GM12878 (cell line): ENCODE data around the gene PKD1. TPM values are rescaled to one million over a fixed set of nuclear protein-coding genes. Genes with fewer than 3 reads are reported as not detected.
A peak's percentile ranks its signal among the peaks of the same experiment; 100 is the strongest.

Source experiments
- BMI1 ChIP-seq: fragments of 450-650 bp; IDR thresholded peaks from 2 replicates; pipeline ENCODE4 v1.6.1; 2016; ENCODE audit warnings: mild to moderate bottlenecking, moderate library complexity, borderline replicate concordance
- CBFB ChIP-seq: IDR thresholded peaks from 2 replicates; pipeline ENCODE4 v1.6.1; 2016; ENCODE audit warnings: antibody characterized with exemption, low read depth
- CEBPZ ChIP-seq: fragments of 150-350 bp; IDR thresholded peaks from 2 replicates; pipeline ENCODE4 v1.6.1; 2016; ENCODE audit warnings: low read depth, low read length
- CTCF ChIP-seq, 3 experiments: IDR thresholded peaks in 2 of 3; conservative IDR thresholded peaks in 1 of 3; 2 replicates each; pipeline ENCODE4 v1.5.1; 2011; ENCODE audit warnings: low read depth in 3 of 3, low read length in 3 of 3, mild to moderate bottlenecking in 3 of 3, control low read depth in 2 of 3, moderate library complexity in 2 of 3, inconsistent platforms in 1 of 3, mixed read lengths in 1 of 3; ENCODE audit not compliant: control insufficient read depth in 2 of 3, insufficient read depth in 1 of 3; ENCODE audit errors: extremely low read depth in 1 of 3
- FOXM1 ChIP-seq: IDR thresholded peaks from 2 replicates; pipeline ENCODE4 v1.6.1; 2012; ENCODE audit warnings: low read depth, mild to moderate bottlenecking, inconsistent platforms, low read length, moderate library complexity
- HCFC1 ChIP-seq: fragments of 150-350 bp; IDR thresholded peaks from 2 replicates; pipeline ENCODE4 v1.6.1; 2014; ENCODE audit warnings: low read length
- IKZF1 ChIP-seq: fragments of 450-650 bp; conservative IDR thresholded peaks from 2 replicates; pipeline ENCODE4 v1.6.1; 2017; ENCODE audit warnings: antibody characterized with exemption, mild to moderate bottlenecking
- MTA2 ChIP-seq: fragments of 450-650 bp; IDR thresholded peaks from 2 replicates; pipeline ENCODE4 v1.6.1; 2016; ENCODE audit warnings: low read depth, mild to moderate bottlenecking, moderate library complexity
- PAX5 ChIP-seq: IDR thresholded peaks from 2 replicates; pipeline ENCODE4 v1.6.1; 2011; ENCODE audit warnings: low read depth, low read length, borderline replicate concordance
- PAX8 ChIP-seq: fragments of 450-650 bp; IDR thresholded peaks from 2 replicates; pipeline ENCODE4 v1.6.1; 2017; ENCODE audit warnings: mild to moderate bottlenecking, moderate library complexity
- POLR2AphosphoS5 ChIP-seq: IDR thresholded peaks from 2 replicates; pipeline ENCODE4 v1.6.1; 2011; ENCODE audit warnings: mild to moderate bottlenecking, low read length, inconsistent platforms
- RAD21 ChIP-seq: IDR thresholded peaks from 2 replicates; pipeline ENCODE4 v1.6.1; 2011; ENCODE audit warnings: mild to moderate bottlenecking, low read depth, low read length, moderate library complexity; ENCODE audit not compliant: insufficient read depth
- SIN3A ChIP-seq: IDR thresholded peaks from 2 replicates; pipeline ENCODE4 v1.6.1; 2012; ENCODE audit warnings: low read depth, low read length, improper control_type of control experiment
- SIX5 ChIP-seq: IDR thresholded peaks from 2 replicates; pipeline ENCODE4 v1.6.1; 2011; ENCODE audit warnings: mild to moderate bottlenecking, low read depth, low read length, moderate library complexity; ENCODE audit not compliant: severe bottlenecking
- SPI1 ChIP-seq: IDR thresholded peaks from 2 replicates; pipeline ENCODE4 v1.6.1; 2011; ENCODE audit warnings: low read depth, mild to moderate bottlenecking, low read length, moderate library complexity, borderline replicate concordance; ENCODE audit not compliant: insufficient read depth
- SUZ12 ChIP-seq: fragments of 200-600 bp; sonication (generic); IDR thresholded peaks from one replicate; pipeline ENCODE4 v1.6.1; 2018; ENCODE audit warnings: antibody characterized with exemption, mild to moderate bottlenecking; ENCODE audit not compliant: unreplicated experiment
- USF1 ChIP-seq: IDR thresholded peaks from 2 replicates; pipeline ENCODE4 v1.6.1; 2011; ENCODE audit warnings: borderline replicate concordance, low read depth, mild to moderate bottlenecking, moderate library complexity, mixed read lengths, low read length; ENCODE audit not compliant: insufficient read depth; ENCODE audit errors: extremely low read length
- ZBTB11 ChIP-seq: fragments of 450-650 bp; formaldehyde crosslinking; IDR thresholded peaks from 2 replicates; pipeline ENCODE4 v1.5.0; 2022; ENCODE audit warnings: mild to moderate bottlenecking, missing genetic modification characterization
- polyA plus RNA-seq, 11 experiments: library from polyadenylated mRNA; depleted of rRNA in 4 of 11; unstranded in 6 of 11; stranded (reverse) in 5 of 11; fragments of >200 nt; fragmentation: Nextera tagmentation in 4 of 11; fragmentation: Illumina TruSeq in 1 of 11; extraction: Ambion mirVana in 4 of 11; extraction: Trizol in 1 of 11; gene quantifications; 1 replicate in 1 of 11; 2 replicates in 10 of 11; pipeline versions ENCODE4 v1.2.1 to v1.2.3, GENCODE V29; 2011 to 2016; ENCODE audit warnings: inconsistent platforms in 2 of 11, missing spikeins in 2 of 11, low read depth in 1 of 11
- total RNA-seq, 4 experiments: library from RNA; depleted of rRNA in 3 of 4; stranded (reverse); fragments of >200 nt in 3 of 4; fragmentation: Illumina TruSeq in 1 of 4; extraction: Trizol in 1 of 4; gene quantifications; 2 replicates each; pipeline versions ENCODE4 v1.2.1 to v1.2.3, GENCODE V29; 2013 to 2021

Gene PKD1
- total and polyA plus RNA-seq, 10 of the 15 experiments (the other 5 are each of a cell fraction or from before 2014, with no cell fraction given): 0.11 to 62.0 (median 6.1) TPM

GRCh38 chr16:2155091-2155950 is 19.6 kb upstream of the PKD1 start, which contains the start of gene TRAF7 (continued):
- TF ChIP-seq ZBTB11 (CRISPR knock-in tag): 0 out of 2 replicates have a peak, but pooled peaks have one; percentile 44
- TF ChIP-seq PAX8: no peak
- peak; percentile 39; the same call in 1 of the 2 replicates for TF ChIP-seq SPI1
- peak; percentile 82 for TF ChIP-seq SIN3A
- TF ChIP-seq IKZF1: peak; percentile 98
- TF ChIP-seq HCFC1: peak; percentile 98
- no peak for TF ChIP-seq SUZ12
- TF ChIP-seq MTA2: no peak
- TF ChIP-seq POLR2AphosphoS5: peak; percentile 100
- TF ChIP-seq CTCF (IDR thresholded peaks at IDR 0.05 in 2 of 3, conservative IDR thresholded peaks at IDR 0.05 in 1 of 3; ENCODE audit: control insufficient read depth in 2 of 3, extremely low read depth in 1 of 3, insufficient read depth in 1 of 3, low read depth in 3 of 3, low read length in 3 of 3): no peak
- TF ChIP-seq CBFB: peak; percentile 99
- no peak for TF ChIP-seq RAD21
- no peak for TF ChIP-seq BMI1
- TF ChIP-seq SIX5: peak; percentile 96
- no peak for TF ChIP-seq FOXM1
- TF ChIP-seq USF1: no peak
- TF ChIP-seq CEBPZ: peak; percentile 67; the same call in 1 of the 2 replicates
- peak; percentile 66; the same call in 1 of the 2 replicates for TF ChIP-seq PAX5
